Measurements from ENCODE around the gene LRCH1.

Gene LRCH1

GRCh38 chr13:46562581-46562980, 9.6 kb downstream of the LRCH1 start:
- no peak for DNase-seq

GRCh38 chr13:46565808-46566750, 13.1 kb downstream of the LRCH1 start:
- DNase-seq: no peak

- DNase-seq: no peak
Observed at GRCh38 chr13:46567671-46568070, 14.7 kb downstream of the LRCH1 start.

- no peak for DNase-seq
Observed at GRCh38 chr13:46569456-46569855, 16.5 kb downstream of the LRCH1 start.

GRCh38 chr13:46570273-46570672, 17.3 kb downstream of the LRCH1 start:
- DNase-seq: no peak

GRCh38 chr13:46571189-46571908, 18.4 kb downstream of the LRCH1 start:
- no peak for DNase-seq

GRCh38 chr13:46571909-46572595, 19.1 kb downstream of the LRCH1 start:
- no peak for DNase-seq

- DNase-seq: no peak
Observed at GRCh38 chr13:46572752-46573431, 19.9 kb downstream of the LRCH1 start.

- DNase-seq: no peak
Observed at GRCh38 chr13:46575301-46575771, 22.4 kb downstream of the LRCH1 start.

GRCh38 chr13:46575818-46576221, 22.9 kb downstream of the LRCH1 start:
- no peak for DNase-seq

- DNase-seq: no peak
Observed at GRCh38 chr13:46576762-46577161, 23.8 kb downstream of the LRCH1 start.

- DNase-seq: no peak
Observed at GRCh38 chr13:46577696-46578589, 25.0 kb downstream of the LRCH1 start.

- DNase-seq: peak; percentile 39
Observed at GRCh38 chr13:46578590-46578975, 25.6 kb downstream of the LRCH1 start.

- DNase-seq: no peak
Observed at GRCh38 chr13:46580362-46580839, 27.4 kb downstream of the LRCH1 start.

- no peak for DNase-seq
Observed at GRCh38 chr13:46582190-46582589, 29.2 kb downstream of the LRCH1 start.

- DNase-seq: no peak
Observed at GRCh38 chr13:46586751-46587514, 34.0 kb downstream of the LRCH1 start.

- no peak for DNase-seq
Observed at GRCh38 chr13:46587807-46588418, 34.9 kb downstream of the LRCH1 start.

- DNase-seq: no peak
Observed at GRCh38 chr13:46592385-46592784, 39.4 kb downstream of the LRCH1 start.

GRCh38 chr13:46593398-46593797, 40.4 kb downstream of the LRCH1 start:
- peak; percentile 58 for DNase-seq
